NCI-H1417 treated with DMSO at 0.1 percent for 48 hours (cell line): ENCODE results near the gene SECISBP2L.

Source experiments
- DNase-seq: peaks from one replicate; lab custom pipeline; 2025; lab: John Stamatoyannopoulos, UW

The SECISBP2L gene

DNA sequence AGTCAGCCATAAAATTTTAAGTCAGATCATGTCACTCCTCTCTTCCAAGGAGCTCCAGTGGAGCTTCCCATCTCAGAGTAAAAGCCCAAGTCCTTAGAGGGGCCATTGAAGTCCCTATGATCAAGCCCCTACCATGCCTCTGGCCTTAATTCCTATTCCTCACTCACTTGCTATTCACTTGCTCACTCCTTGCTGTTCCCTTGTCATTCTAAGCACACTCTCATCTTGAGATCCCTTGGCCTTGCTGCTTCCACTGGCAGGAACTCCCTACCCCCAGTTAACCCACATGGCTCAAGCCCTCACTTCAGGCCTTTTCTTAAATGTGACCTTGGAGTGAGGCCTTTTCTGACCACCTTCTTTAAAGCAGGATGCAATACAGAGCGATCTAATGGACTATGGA lies 12.3 kb upstream of the SECISBP2L start:
- DNase-seq, result no peak

DNA sequence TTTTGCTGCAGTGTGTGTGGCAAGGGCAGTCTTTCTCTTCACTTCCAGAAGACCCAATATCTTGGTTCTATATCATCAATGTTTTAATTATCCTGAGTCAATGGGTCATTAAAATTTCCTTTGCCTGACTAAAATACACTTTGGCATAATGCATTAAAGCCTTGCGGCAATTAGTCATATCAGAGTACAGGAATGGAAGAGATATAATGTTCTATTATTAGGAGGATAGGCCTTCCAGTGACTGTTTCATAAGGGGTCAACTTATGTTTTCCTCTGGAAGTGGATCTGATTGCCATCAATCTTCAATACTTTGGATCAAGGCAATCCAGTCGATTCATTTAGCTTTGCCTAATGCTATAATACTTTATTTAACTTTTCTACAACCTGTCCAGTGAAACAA lies 9.4 kb upstream of the SECISBP2L start:
- DNase-seq, result no peak

DNA sequence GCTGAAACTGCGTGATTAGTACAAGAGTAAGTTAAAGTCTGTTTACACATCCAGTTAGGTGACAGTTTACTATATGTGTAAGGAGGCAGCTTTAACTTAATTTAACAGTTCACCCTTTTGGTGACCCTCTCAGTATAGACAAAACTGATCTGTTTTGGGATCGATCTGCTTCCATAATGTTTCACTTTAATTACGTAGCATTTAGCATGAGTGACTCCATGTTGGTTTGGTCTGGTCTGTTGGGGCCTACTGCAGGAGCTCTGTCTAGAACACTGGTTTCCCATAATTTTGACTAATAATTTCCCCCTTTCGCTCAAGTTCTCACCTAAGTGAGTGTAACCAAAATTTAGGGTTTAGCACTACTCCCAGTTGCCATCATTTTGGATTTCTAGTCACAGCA lies 6.4 kb upstream of the SECISBP2L start:
- no peak for DNase-seq

DNA sequence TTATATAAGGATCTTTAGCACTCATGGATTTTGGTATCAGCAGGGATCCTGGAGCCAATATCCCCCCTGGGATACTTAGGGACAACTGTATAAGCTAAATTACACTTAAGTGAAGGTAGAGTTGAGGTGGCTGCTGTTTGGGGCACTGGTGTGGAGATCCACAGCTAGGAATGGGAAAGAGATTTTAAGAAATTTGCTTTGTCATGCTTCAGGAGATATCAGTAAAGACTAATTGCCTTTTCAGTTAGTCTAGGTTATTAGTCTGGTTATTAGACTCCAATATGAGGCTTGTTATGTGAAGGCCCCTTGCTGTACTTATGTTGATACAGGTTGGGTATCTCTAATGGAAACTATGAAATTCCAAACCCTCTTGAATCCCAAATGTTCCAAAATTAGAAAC lies 1.2 kb upstream of the SECISBP2L start:
- no peak for DNase-seq

DNA sequence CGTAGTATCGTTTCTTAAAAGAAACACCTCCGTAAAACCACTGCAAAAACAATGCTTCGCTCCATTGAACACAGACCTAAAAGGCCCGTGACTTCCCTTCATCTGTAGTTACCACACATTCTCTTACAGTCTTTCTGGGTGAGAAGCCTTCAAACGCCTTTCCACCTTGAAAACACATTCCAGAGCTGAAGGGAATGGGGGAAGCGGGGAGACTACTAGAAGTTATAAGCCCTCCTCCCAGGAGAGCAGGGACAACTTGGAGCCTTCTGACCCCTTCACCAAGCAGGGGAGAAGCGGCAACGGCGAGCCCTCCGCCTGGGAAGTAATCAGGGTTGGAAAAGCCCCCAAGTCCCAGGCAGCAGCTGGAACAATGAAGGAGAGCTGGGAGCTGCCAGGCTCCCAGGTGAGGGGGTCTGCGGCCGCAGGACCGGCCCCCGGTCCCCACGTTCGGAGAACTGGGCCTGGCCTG lies 461 bp downstream of the SECISBP2L start:
- no peak for DNase-seq

DNA sequence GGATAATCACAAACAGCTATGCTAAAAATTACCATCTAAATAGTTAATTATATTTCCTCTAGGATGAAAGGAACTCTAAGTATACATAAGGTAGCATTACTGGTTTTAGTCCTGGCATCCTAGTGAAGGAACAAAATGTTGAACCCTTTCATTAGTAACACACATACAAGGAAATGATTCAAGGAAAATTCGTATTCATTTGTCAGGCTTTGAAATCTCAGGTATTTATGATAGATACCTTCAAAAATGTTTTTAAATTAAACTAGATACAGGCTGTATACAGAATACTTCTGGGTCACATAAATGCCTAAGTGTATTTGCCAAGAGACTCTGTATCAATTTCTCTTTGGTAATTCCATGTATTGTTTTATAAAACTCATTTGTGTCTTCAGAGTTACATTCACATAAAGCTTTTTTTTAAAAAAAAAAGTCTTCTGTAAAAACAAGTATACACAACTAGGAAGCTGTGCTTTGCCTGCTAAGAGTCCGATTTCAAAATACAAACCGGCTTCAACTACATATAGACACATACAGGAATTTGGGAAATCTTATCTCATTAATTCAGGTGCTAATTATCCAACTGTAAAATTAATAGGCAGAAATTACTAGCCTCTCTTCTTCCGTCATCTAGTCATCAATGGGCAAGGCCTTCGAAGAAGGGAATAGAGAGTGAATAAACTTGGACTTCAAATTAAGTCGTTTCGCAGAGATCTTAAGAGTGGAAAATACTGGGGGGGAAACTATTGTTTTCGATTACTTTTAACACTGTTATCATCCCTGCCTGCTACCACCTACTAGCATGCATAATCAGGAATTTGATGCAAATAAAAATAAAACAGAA lies 1.3 kb downstream of the SECISBP2L start:
- no peak for DNase-seq

DNA sequence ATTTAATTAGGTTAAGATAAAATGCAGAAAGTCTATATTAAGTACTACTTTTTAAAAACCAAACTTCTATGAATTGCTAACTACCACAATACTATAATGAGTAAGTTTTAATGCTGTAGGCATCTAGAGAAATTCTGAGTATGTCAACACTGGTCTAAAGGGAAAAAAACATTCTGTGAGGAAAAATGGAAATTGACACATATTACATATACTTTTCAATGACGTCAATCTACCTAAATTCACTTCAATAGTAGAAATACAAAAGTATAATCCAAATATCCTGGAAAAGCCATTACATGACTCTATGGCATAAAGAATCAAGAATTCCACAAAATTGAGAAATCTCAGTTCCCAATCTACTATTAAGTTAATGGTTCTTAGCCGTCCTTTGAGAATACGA lies 2.2 kb downstream of the SECISBP2L start:
- DNase-seq, result no peak

DNA sequence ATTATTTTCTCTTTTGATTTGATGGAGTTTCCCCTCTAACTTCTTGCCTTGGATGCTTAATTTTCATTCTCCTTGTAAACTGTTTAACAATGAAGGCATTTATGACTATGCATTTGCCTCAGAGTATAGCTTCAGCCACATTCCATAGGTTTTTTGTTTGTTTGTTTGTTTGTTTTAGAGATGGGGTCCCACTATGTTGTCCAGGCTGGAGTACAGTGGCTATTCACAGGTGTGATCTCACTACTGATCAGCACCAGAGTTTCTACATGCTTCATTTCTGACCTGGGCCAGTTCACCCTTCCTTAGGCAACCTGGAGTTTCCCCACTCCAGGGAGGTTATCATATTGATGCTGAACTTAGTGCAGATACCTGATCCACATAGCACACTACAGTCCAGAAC lies 4.1 kb downstream of the SECISBP2L start:
- no peak for DNase-seq

DNA sequence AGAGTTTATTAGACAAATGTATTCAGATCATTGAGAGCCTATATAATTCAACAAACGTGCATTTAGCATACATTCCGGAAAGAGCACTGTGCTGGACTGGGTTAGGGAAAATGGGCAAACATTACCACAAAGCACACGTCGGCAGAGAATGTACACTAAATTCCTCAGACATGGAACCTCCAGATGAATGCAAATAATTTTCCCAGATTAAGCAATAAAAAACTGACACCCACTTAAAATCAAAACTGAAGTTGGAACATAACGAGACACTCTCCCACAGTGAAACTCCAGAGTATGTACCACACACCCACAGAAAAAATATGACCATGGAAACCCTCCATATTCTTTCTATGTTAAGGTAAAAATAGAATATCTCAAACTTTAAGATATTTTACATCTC lies 4.8 kb downstream of the SECISBP2L start:
- no peak for DNase-seq

DNA sequence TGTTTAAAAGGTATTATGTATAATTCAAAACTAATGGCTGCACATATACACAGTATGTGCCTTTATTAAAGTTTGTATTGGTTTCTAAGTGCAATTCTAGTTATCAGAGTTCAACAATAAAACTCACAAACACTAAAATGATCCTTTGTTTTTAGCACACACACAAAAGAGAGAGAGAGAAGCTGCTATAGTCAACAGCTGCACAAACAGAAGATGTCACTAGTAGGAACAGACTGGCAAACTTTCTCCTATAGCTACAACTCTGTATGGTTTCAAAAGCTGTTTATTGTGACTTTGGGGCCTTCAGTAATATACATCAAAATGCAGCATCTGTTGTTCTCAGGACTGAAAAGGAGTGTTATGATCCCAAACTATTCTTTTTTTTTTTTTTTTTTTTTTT lies 6.1 kb downstream of the SECISBP2L start:
- DNase-seq, result no peak

DNA sequence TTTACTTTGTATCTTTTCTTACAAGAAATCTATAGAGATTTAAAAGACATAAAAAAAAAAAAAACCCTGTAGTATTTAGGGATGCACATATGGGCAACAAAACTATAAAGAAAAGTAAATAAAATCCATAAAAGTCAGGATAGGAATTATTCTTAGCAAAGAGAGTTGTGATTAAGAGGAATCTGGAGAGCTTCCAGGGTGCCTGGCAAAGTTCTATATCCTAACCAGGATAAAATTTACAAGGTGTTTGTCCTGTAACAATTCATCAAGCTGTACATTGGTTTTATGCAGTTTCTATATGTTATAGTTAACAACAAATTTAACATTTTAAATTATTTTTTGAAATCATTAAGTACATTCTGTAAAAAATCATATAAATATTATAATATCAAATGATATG lies 7.9 kb downstream of the SECISBP2L start:
- DNase-seq, result no peak

DNA sequence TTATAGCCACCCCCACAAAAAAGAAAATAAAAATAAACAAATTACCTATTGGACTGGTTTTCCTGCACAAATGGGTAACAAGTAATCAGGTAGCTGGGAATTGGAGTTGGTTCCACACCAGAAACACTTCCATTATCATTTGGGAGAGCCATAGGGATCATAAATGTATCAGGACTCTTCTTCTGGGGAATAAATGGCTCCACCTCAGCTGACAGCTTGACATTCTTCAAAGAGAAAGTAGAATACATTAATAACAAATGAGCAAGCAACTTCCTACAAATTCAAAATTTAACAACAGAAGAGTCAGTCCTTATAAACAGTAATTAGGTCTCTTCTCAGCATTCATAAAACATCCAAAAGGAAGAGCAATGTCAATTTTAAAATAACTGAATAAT lies 8.7 kb downstream of the SECISBP2L start:
- no peak for DNase-seq

DNA sequence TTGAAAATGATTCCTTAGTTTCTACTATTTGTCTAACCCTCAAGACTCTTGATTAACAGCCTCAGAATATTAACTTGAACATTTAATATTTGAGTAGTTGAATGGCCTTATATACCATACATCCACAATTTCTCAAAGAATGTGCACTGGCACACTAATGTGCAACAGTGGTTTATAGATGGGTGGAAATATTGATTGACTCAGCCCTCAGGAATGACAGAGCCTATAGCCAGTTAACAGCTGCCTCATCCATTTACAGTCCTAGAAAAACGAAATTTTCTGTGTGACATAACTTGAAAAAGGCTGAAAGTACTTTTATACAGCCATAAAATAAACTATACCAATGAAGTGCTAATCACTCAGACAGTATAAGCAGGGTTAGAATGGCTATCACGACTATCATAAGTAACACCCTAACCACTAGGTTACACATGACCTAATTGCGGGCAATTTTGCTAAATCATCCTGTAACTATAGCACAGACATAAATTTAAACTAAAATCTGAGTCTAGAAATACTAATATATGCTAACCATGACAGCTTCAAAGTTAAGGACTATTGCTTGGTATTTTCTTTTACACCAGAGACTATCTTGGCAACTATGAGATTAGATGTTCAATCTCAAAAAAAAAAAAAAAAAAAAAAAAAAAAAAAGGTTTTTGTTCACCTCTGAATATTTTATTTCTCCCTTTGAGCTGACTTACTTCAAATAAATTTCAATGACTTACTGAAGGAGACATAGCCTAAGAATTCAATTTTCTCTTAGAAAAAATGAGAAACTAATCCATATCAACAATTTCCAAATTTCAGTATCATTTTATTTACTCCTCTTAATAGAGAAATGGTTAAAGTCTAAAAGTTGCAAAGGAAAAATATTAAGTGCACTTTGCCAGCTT lies 9.3 kb downstream of the SECISBP2L start:
- no peak for DNase-seq

DNA sequence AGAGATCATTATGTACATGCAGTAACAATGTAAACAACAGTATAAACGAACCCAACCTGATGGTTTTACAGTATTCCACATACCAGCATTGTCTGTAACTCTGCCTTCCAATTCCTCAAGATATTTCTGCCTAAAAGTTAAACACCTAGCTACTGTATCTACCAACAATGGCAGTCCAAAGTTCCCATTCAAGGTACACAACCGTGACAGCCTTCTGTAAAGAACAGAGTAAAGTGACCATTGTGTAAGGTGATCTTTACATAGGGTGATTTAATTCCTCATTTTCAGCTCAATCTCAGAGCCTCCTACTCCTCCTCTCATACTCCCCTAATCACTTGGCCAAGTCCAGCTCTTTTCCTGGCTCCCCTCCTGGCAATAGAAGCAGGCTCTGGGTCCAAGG lies 10.4 kb downstream of the SECISBP2L start:
- DNase-seq, result no peak

DNA sequence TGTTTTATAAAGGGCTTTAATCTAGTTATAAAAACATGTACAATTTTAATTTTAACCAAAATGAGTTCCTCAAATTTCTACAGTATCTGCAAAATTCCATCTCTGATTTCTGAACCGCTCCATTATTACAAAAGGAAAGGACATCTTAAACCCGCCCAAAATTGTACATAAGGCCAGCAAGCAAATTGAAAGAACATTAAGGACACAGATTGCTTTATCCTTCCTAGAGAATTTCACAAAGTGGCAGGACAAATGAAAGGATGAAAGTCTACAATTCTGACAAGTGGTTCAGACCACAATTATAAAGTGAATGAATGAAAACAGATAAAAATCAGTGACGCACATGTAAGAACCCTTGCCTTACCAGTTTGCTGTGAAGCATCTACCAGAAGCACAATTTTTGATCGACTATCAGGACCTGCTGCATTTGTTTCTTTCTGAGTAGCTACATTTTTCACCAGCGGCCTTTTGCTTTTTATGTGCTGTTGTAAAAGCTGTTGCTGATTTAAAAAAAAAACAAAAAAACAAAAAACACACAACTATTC lies 13.6 kb downstream of the SECISBP2L start:
- no peak for DNase-seq

DNA sequence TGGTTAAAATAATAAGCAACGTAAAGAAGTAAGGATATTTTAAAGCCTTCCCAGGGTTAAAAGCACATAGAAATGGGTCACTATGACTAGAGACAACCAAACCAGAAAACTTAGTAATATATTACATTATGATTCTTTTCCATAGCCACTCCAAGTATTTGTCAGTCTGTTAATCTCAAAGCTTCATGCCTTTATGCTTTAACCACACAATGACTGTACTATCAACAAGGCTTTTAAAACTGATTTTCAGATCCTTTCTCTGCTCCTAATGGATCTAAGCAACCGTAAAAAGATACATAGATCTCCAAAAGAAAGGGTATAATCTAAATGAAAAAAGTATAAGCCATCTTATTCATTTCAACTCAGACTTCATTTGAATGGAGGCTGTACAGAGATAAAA lies 14.4 kb downstream of the SECISBP2L start:
- no peak for DNase-seq

DNA sequence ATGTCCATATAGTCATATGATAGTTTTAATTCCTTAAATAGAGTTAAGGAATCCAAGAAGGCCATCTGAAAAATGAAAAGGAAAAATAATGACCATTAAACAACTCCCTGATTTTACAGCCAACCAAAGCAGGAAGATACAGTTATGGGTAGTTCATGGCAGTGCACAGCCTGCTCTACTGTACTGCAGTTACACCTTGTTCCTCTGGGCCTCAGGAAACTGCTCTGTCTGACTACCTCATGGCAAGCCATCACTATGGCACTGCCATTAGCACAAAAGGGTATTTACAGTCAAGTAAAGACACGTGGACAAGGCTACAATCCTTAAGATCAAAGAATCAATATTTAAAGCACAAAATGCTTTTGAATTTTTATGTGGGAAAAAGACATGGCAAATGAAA lies 19.5 kb downstream of the SECISBP2L start:
- DNase-seq, result no peak

DNA sequence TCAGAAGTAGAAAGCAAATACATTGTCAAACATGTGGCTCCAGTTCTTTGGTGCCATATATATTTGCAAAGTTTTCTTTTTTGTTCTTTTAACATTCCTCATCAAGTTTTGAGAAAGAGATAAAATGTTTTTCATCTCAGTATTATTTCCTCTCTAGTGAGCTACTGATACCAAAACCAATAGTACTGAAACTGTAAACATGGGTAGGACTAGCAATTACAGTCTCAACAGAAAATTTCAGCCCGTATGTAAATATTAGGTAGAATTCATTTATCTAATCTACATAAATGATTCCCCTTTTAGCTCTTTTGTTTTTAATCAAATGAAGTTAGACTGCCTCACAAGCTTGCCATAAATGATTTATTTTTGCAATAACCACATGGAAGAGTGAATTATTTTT lies 21.4 kb downstream of the SECISBP2L start:
- DNase-seq, result no peak

DNA sequence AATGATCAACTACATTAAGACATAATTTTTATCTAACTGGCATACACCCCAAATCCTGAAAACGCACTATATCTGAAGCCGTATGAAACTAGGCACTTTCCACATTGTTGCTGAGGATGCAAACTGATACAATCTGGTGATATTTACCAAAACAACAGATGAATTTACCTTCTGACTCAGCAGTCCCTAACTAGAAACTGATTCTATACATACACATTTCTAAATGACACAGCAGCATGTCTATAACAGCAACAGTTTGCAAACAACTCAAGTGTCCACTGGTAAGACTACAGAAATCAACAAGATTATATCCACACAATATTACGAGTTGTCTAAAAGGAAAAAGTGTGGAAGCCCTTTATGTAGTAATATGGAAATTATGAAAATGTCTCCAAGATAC lies 22.9 kb downstream of the SECISBP2L start:
- no peak for DNase-seq

DNA sequence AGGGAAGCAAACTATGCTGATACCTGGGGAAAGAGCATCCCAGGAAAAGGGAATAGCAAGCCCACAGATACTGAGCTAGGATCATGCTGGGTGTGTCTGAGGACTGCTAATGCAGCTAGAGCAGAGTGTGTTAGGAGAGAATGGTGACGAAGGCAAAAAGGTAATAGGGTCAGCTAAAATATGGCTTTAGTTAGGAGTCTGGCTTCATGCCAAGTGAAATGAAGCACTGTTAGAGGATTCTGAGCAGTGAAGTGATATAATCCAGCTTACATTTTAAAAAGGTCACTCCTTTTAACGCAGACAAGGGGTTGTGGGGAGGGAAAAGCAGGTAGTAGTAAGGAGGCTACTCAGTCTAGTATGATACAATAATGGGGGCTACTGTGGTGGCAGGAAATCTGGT lies 30.4 kb downstream of the SECISBP2L start:
- DNase-seq, result no peak

DNA sequence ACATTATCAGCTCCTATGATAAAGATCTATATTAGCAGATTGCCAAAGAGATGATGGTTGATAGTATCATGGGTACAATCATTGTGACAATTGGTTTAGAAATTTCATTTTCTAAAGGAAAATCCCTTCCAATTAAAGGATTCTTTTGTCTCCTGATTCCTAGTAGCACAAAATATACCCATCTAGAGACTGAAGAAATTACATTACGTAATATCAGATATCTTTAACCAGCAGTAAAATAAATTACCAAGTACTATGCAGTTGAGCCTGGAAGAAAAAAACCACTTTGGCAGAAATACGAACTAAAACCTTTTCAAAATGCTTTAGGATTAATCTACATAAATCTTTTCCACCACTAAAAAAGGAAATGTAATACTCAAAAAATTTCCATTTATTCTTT lies 46.9 kb downstream of the SECISBP2L start:
- no peak for DNase-seq

DNA sequence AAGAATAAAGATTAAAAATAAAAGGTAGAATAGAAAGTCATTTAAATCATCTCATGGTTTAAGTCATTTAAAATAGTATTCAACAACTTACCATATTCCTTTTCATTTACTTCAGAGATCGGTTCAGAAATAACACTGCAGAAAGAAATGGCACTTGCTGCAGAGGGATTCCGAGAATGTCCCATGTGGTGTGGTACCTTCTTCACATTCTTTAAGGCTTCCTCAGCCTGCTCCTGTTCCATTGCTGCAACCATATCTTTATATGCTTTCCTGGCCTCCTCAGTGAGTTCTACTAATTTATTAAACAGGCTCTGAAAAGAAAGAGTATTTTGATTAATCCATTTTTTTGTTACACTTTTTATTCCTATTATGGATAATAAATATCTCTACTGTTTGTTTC lies 50.0 kb downstream of the SECISBP2L start:
- DNase-seq, result no peak

DNA sequence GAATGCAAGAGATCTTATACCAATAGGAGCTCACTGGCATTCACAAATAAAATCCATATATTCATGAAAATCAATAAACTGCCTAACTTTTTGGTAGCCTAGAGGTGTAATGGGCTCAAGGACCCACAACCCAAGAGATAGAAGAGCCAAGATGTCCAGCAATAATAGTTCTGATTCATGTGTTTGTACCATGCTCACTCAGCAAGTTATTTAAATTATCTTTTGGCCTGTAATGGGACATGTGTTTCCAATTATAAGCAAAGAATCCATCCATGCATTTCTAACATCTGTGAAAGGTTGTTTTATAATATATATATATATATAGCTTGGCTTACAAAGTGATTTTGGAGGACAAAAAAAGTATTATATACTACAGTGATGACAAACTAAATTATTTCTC lies 52.9 kb downstream of the SECISBP2L start:
- DNase-seq, result no peak
